Smooth muscle cell of the brain vasculature (primary cell): ENCODE results near the gene DMRTA2.

Experiments used
- DNase-seq: peaks from one replicate; pipeline ENCODE4 v3.0.0-alpha.2; 2012; ENCODE audit warnings: low read depth, low spot score

Gene DMRTA2

GRCh38 chr1:50424045-50424883 lies 1.0 kb upstream of the DMRTA2 start:
- no peak for DNase-seq

GRCh38 chr1:50423670-50424000 lies 392 bp upstream of the DMRTA2 start:
- DNase-seq = no peak

- DNase-seq = no peak
Measured at GRCh38 chr1:50422675-50422945, 633 bp downstream of the DMRTA2 start.

- DNase-seq = no peak
Measured at GRCh38 chr1:50421768-50422674, 1.2 kb downstream of the DMRTA2 start.

GRCh38 chr1:50421366-50421748 lies 1.9 kb downstream of the DMRTA2 start:
- no peak for DNase-seq

GRCh38 chr1:50420689-50421365 lies 2.4 kb downstream of the DMRTA2 start:
- no peak for DNase-seq

- DNase-seq = no peak
Measured at GRCh38 chr1:50419907-50420677, 3.2 kb downstream of the DMRTA2 start.

- DNase-seq = no peak
Measured at GRCh38 chr1:50419192-50419906, 3.9 kb downstream of the DMRTA2 start.

GRCh38 chr1:50418600-50419109 lies 4.6 kb downstream of the DMRTA2 start:
- DNase-seq = no peak

- DNase-seq = no peak
Measured at GRCh38 chr1:50417946-50418599, 5.2 kb downstream of the DMRTA2 start.

- DNase-seq = no peak
Measured at GRCh38 chr1:50417507-50417906, 5.7 kb downstream of the DMRTA2 start.

GRCh38 chr1:50416553-50417453 lies 6.4 kb downstream of the DMRTA2 start:
- DNase-seq = no peak

GRCh38 chr1:50416150-50416527 lies 7.1 kb downstream of the DMRTA2 start:
- DNase-seq = no peak

GRCh38 chr1:50415235-50416149 lies 7.8 kb downstream of the DMRTA2 start:
- no peak for DNase-seq

GRCh38 chr1:50414853-50415234 lies 8.4 kb downstream of the DMRTA2 start:
- DNase-seq = no peak

GRCh38 chr1:50412813-50413476 lies 10.3 kb downstream of the DMRTA2 start:
- DNase-seq = no peak

GRCh38 chr1:50405814-50406213 lies 17.4 kb downstream of the DMRTA2 start:
- DNase-seq = no peak
